Measurements from ENCODE around the gene ANKH. TPM values are rescaled to one million over a fixed set of nuclear protein-coding genes. Genes with fewer than 3 reads are reported as not detected.

Gene ANKH
- total RNA-seq, 1 experiment from 2014 or later = 16.9 TPM

- TF ChIP-seq ATF2 (CRISPR knock-in tag; IDR thresholded peaks at IDR 0.05; ENCODE audit: borderline replicate concordance, low read depth) (no peak), PREB (CRISPR knock-in tag; IDR thresholded peaks at IDR 0.05; ENCODE audit: borderline replicate concordance) (no peak)
Observed at GRCh38 chr5:14859150-14859549, 12.4 kb downstream of the ANKH start (continued).

GRCh38 chr5:14855366-14855765, 16.2 kb downstream of the ANKH start:
- no peak for ATAC-seq
- no peak overlapping the region for H3K27ac Mint-ChIP-seq
- POLR2A ChIA-PET = no interaction called here
- CTCF ChIA-PET = no interaction called here
- H3K4me3 Mint-ChIP-seq = no peak overlapping the region
- TF ChIP-seq FOXP1 (CRISPR knock-in tag; IDR thresholded peaks at IDR 0.05; ENCODE audit: borderline replicate concordance) (no peak), CDX4 (CRISPR knock-in tag; IDR thresholded peaks at IDR 0.05; ENCODE audit: borderline replicate concordance) (no peak), JUN (CRISPR knock-in tag; IDR thresholded peaks at IDR 0.05) (no peak), ZNF396 (CRISPR knock-in tag; IDR thresholded peaks at IDR 0.05; ENCODE audit: borderline replicate concordance) (no peak), CREB1 (CRISPR knock-in tag; IDR thresholded peaks at IDR 0.05) (no peak), GRHL2 (CRISPR knock-in tag; IDR thresholded peaks at IDR 0.05; ENCODE audit: insufficient replicate concordance, severe bottlenecking) (no peak), ETV6 (CRISPR knock-in tag; IDR thresholded peaks at IDR 0.05) (no peak), HMGXB4 (CRISPR knock-in tag; IDR thresholded peaks at IDR 0.05) (no peak), ZNF423 (CRISPR knock-in tag; IDR thresholded peaks at IDR 0.05) (no peak), PRDM15 (CRISPR knock-in tag; IDR thresholded peaks at IDR 0.05) (no peak), RELA (CRISPR knock-in tag; IDR thresholded peaks at IDR 0.05; ENCODE audit: borderline replicate concordance) (no peak), KAT7 (CRISPR knock-in tag; IDR thresholded peaks at IDR 0.05; ENCODE audit: borderline replicate concordance) (no peak), ZNF138 (CRISPR knock-in tag; conservative IDR thresholded peaks at IDR 0.05) (no peak), JAZF1 (CRISPR knock-in tag; IDR thresholded peaks at IDR 0.05) (no peak)
- H3K4me1 Mint-ChIP-seq = peaks cover 14% of the 10 kb centered on the region
- H3K27me3 Mint-ChIP-seq (ENCODE audit: low read depth) = no peaks in the 10 kb centered on the region
- peaks cover 5% of the 10 kb centered on the region; the same call in 1 of the 2 replicates for H3K9me3 Mint-ChIP-seq
- no peak for DNase-seq (ENCODE audit: low spot score)
- no peaks in the 10 kb centered on the region for H3K36me3 Mint-ChIP-seq
